ENCODE data around the gene CLCN1. TPM values are rescaled to one million over a fixed set of nuclear protein-coding genes. Genes with fewer than 3 reads are reported as not detected.
A peak's percentile ranks its signal among the peaks of the same experiment; 100 is the strongest.

Gene CLCN1
- total RNA-seq, 1 experiment from 2014 or later, result not detected

GRCh38 chr7:143382791-143383641 is 67.1 kb downstream of the CLCN1 start:
- intact Hi-C loops (cut with micrococcal nuclease), result loop anchor here (5.0 kb wide), 1 partner anchor 519 kb away; the partner anchor contains the start of gene TCAF1
- DNase-seq (ENCODE audit: unreplicated experiment), result no peak
- no peaks in the 10 kb centered on the region for H3K27me3 Mint-ChIP-seq (ENCODE audit: insufficient read depth, unreplicated experiment)
- H3K4me3 Mint-ChIP-seq (ENCODE audit: unreplicated experiment), result peak overlapping the region; percentile 77
- H3K4me1 Mint-ChIP-seq (ENCODE audit: insufficient read depth, unreplicated experiment), result peaks cover 29% of the 10 kb centered on the region
- H3K36me3 Mint-ChIP-seq (ENCODE audit: insufficient read depth, unreplicated experiment), result peaks cover 20% of the 10 kb centered on the region
- peak overlapping the region; percentile 29 for H3K27ac Mint-ChIP-seq (ENCODE audit: low read depth, unreplicated experiment)
- ChIA-PET POLR2A (interaction anchor here (1.3 to 1.6 kb wide), 4 partner anchors 10 to 23 kb away, joined by 3 to 8 read pairs (median 4); no protein-coding TSS in a partner anchor), CTCF (interaction anchor here (0.6 to 1.5 kb wide), 6 partner anchors 11 to 148 kb away, joined by 3 to 7 read pairs (median 4); no protein-coding TSS in a partner anchor)
- no TSS peak for BruUV-seq (replicated peaks)
- TF ChIP-seq, protein P1, sequence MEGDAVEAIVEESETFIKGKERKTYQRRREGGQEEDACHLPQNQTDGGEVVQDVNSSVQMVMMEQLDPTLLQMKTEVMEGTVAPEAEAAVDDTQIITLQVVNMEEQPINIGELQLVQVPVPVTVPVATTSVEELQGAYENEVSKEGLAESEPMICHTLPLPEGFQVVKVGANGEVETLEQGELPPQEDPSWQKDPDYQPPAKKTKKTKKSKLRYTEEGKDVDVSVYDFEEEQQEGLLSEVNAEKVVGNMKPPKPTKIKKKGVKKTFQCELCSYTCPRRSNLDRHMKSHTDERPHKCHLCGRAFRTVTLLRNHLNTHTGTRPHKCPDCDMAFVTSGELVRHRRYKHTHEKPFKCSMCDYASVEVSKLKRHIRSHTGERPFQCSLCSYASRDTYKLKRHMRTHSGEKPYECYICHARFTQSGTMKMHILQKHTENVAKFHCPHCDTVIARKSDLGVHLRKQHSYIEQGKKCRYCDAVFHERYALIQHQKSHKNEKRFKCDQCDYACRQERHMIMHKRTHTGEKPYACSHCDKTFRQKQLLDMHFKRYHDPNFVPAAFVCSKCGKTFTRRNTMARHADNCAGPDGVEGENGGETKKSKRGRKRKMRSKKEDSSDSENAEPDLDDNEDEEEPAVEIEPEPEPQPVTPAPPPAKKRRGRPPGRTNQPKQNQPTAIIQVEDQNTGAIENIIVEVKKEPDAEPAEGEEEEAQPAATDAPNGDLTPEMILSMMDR (IDR thresholded peaks at IDR 0.05; ENCODE audit: unreplicated experiment), result no peak
- no peaks in the 10 kb centered on the region for H3K9me3 Mint-ChIP-seq (ENCODE audit: unreplicated experiment)

GRCh38 chr7:143383642-143383957 is 67.7 kb downstream of the CLCN1 start:
- TF ChIP-seq, protein P1 (IDR thresholded peaks at IDR 0.05; ENCODE audit: unreplicated experiment), result no peak
- ChIA-PET CTCF (interaction anchor here (0.7 to 1.6 kb wide), 6 partner anchors 12 to 144 kb away, joined by 3 to 7 read pairs (median 4); no protein-coding TSS in a partner anchor), POLR2A (interaction anchor here (1.1 to 1.5 kb wide), 3 partner anchors 9 to 48 kb away, joined by 3 to 6 read pairs (median 3); no protein-coding TSS in a partner anchor)
- H3K27me3 Mint-ChIP-seq (ENCODE audit: insufficient read depth, unreplicated experiment), result no peaks in the 10 kb centered on the region
- BruUV-seq (replicated peaks), result no TSS peak
- no peak overlapping the region for H3K4me3 Mint-ChIP-seq (ENCODE audit: unreplicated experiment)
- H3K36me3 Mint-ChIP-seq (ENCODE audit: insufficient read depth, unreplicated experiment), result peaks cover 22% of the 10 kb centered on the region
- H3K27ac Mint-ChIP-seq (ENCODE audit: low read depth, unreplicated experiment), result no peak overlapping the region
- no peaks in the 10 kb centered on the region for H3K9me3 Mint-ChIP-seq (ENCODE audit: unreplicated experiment)
- DNase-seq (ENCODE audit: unreplicated experiment), result peak; percentile 40
- intact Hi-C loops (cut with micrococcal nuclease), result loop anchor here (5.0 kb wide), 1 partner anchor 519 kb away; the partner anchor contains the start of gene TCAF1
- H3K4me1 Mint-ChIP-seq (ENCODE audit: insufficient read depth, unreplicated experiment), result peaks cover 24% of the 10 kb centered on the region

GRCh38 chr7:143384148-143384547 is 68.2 kb downstream of the CLCN1 start:
- no peak overlapping the region for H3K27ac Mint-ChIP-seq (ENCODE audit: low read depth, unreplicated experiment)
- intact Hi-C loops (cut with micrococcal nuclease), result loop anchor here (5.0 kb wide), 1 partner anchor 518 kb away; the partner anchor contains the start of gene TCAF1
- H3K36me3 Mint-ChIP-seq (ENCODE audit: insufficient read depth, unreplicated experiment), result peaks cover 24% of the 10 kb centered on the region
- peaks cover 19% of the 10 kb centered on the region for H3K4me1 Mint-ChIP-seq (ENCODE audit: insufficient read depth, unreplicated experiment)
- no TSS peak for BruUV-seq (replicated peaks)
- no peaks in the 10 kb centered on the region for H3K9me3 Mint-ChIP-seq (ENCODE audit: unreplicated experiment)
- POLR2A ChIA-PET, result interaction anchor here (1.0 to 1.5 kb wide), 4 partner anchors 9 to 47 kb away, joined by 3 to 6 read pairs (median 3); no protein-coding TSS in a partner anchor
- DNase-seq (ENCODE audit: unreplicated experiment), result peak; percentile 49
- CTCF ChIA-PET, result interaction anchor here (0.7 to 1.6 kb wide), 6 partner anchors 12 to 144 kb away, joined by 3 to 7 read pairs (median 4); no protein-coding TSS in a partner anchor
- H3K4me3 Mint-ChIP-seq (ENCODE audit: unreplicated experiment), result no peak overlapping the region
- no peaks in the 10 kb centered on the region for H3K27me3 Mint-ChIP-seq (ENCODE audit: insufficient read depth, unreplicated experiment)
- TF ChIP-seq, protein P1 (IDR thresholded peaks at IDR 0.05; ENCODE audit: unreplicated experiment), result no peak

All from MCF 10A (cell line).